Astrocyte (in vitro differentiated cells and primary cell): Measurements from ENCODE around the gene CNTNAP1. TPM values are rescaled to one million over a fixed set of nuclear protein-coding genes. Genes with fewer than 3 reads are reported as not detected.
A peak's percentile ranks its signal among the peaks of the same experiment; 100 is the strongest.

Experiments
- DNase-seq: peaks from one replicate; pipeline ENCODE4 v3.0.0-alpha.2; 2010; ENCODE audit warnings: low read depth
- FAIRE-seq: peaks from 2 replicates; lab custom pipeline; 2011; peaks lifted over from hg19 to GRCh38; lab: Jason Lieb, UNC
- H2AFZ ChIP-seq: 2 replicates; pipeline ENCODE4 v1.6.0; 2012; ENCODE audit warnings: low read depth, low read length, inconsistent platforms
- H3K27ac ChIP-seq: 2 replicates; pipeline ENCODE4 v1.5.1; 2011; ENCODE audit warnings: low read depth, low read length, inconsistent platforms
- H3K27me3 ChIP-seq: 2 replicates; pipeline ENCODE4 v1.6.0; 2011; ENCODE audit warnings: low read length, inconsistent platforms; ENCODE audit not compliant: insufficient read depth
- H3K36me3 ChIP-seq: 2 replicates; pipeline ENCODE4 v1.5.1; 2011; ENCODE audit warnings: low read length, inconsistent platforms; ENCODE audit not compliant: insufficient read depth
- H3K4me1 ChIP-seq: 2 replicates; pipeline ENCODE4 v1.5.1; 2011; ENCODE audit warnings: low read length, inconsistent platforms; ENCODE audit not compliant: insufficient read depth
- H3K4me2 ChIP-seq: 2 replicates; pipeline ENCODE4 v1.6.0; 2012; ENCODE audit warnings: low read length, inconsistent platforms
- H3K4me3 ChIP-seq: 2 replicates; pipeline ENCODE4 v1.5.1; 2011; ENCODE audit warnings: low read depth, mild to moderate bottlenecking, low read length, inconsistent platforms; ENCODE audit not compliant: insufficient read depth
- H3K79me2 ChIP-seq: 2 replicates; pipeline ENCODE4 v1.6.0; 2012; ENCODE audit warnings: mild to moderate bottlenecking, low read length, inconsistent platforms; ENCODE audit not compliant: insufficient read depth
- H3K9ac ChIP-seq: 2 replicates; pipeline ENCODE4 v1.6.0; 2012; ENCODE audit warnings: mild to moderate bottlenecking, low read length, inconsistent platforms
- H3K9me3 ChIP-seq: 2 replicates; pipeline ENCODE4 v1.5.1; 2012; ENCODE audit warnings: low read depth, mild to moderate bottlenecking, low read length, inconsistent platforms; ENCODE audit not compliant: insufficient read depth
- H4K20me1 ChIP-seq: 2 replicates; pipeline ENCODE4 v1.6.0; 2012; ENCODE audit warnings: low read length, inconsistent platforms; ENCODE audit not compliant: insufficient read depth
- H3K27ac Mint-ChIP-seq: one replicate; pipeline ENCODE4 v1.8.0; 2021; ENCODE audit warnings: mild to moderate bottlenecking, mixed read lengths; ENCODE audit not compliant: unreplicated experiment
- H3K27me3 Mint-ChIP-seq: one replicate; pipeline ENCODE4 v1.8.0; 2021; ENCODE audit warnings: low read depth, mixed read lengths; ENCODE audit not compliant: unreplicated experiment
- H3K36me3 Mint-ChIP-seq: one replicate; pipeline ENCODE4 v1.8.0; 2021; ENCODE audit warnings: low read depth, mixed read lengths; ENCODE audit not compliant: unreplicated experiment
- H3K4me1 Mint-ChIP-seq: one replicate; pipeline ENCODE4 v1.8.0; 2021; ENCODE audit warnings: low read depth, mixed read lengths; ENCODE audit not compliant: unreplicated experiment
- H3K4me3 Mint-ChIP-seq: one replicate; pipeline ENCODE4 v1.8.0; 2021; ENCODE audit warnings: mild to moderate bottlenecking, moderate library complexity, mixed read lengths; ENCODE audit not compliant: unreplicated experiment
- H3K9me3 Mint-ChIP-seq: one replicate; pipeline ENCODE4 v1.8.0; 2021; ENCODE audit warnings: mild to moderate bottlenecking, mixed read lengths; ENCODE audit not compliant: unreplicated experiment
- CTCF ChIP-seq: IDR thresholded peaks from 2 replicates; pipeline ENCODE4 v1.5.1; 2011; ENCODE audit warnings: low read depth, mild to moderate bottlenecking, inconsistent platforms, low read length, moderate library complexity; ENCODE audit not compliant: insufficient read depth
- EZH2 ChIP-seq: IDR thresholded peaks from 2 replicates; pipeline ENCODE4 v1.6.1; 2012; ENCODE audit warnings: mild to moderate bottlenecking, low read length, inconsistent platforms; ENCODE audit not compliant: insufficient read depth
- total RNA-seq: library from RNA; stranded (reverse); gene quantifications from 2 replicates; pipeline ENCODE4 v1.2.1, GENCODE V29; 2021

CNTNAP1 gene
- total RNA-seq, 1 donor from 2014 or later, result 16.4 TPM

- Histone ChIP-seq H3K27ac (no peak overlapping the region), H3K9ac (no peak overlapping the region), H3K9me3 (no peaks in the 10 kb centered on the region), H3K4me2 (peak overlapping the region; percentile 90), H3K36me3 (no peaks in the 10 kb centered on the region), H3K27me3 (no peaks in the 10 kb centered on the region), H3K79me2 (peaks cover 23% of the 10 kb centered on the region), H3K4me3 (peak overlapping the region; percentile 91), H3K4me1 (peaks cover 46% of the 10 kb centered on the region), H2AFZ (no peak overlapping the region), H4K20me1 (peaks cover 56% of the 10 kb centered on the region)
- FAIRE-seq (no peak), DNase-seq (no peak)
- H3K4me3 Mint-ChIP-seq, result peak overlapping the region; percentile 77
- peaks cover 6% of the 10 kb centered on the region for H3K27me3 Mint-ChIP-seq
- H3K27ac Mint-ChIP-seq, result peak overlapping the region; percentile 24
- peaks cover 11% of the 10 kb centered on the region for H3K36me3 Mint-ChIP-seq
- H3K4me1 Mint-ChIP-seq, result peaks cover 9% of the 10 kb centered on the region
- no peaks in the 10 kb centered on the region for H3K9me3 Mint-ChIP-seq
- TF ChIP-seq CTCF (no peak), EZH2 (no peak)
Measured at GRCh38 chr17:42674755-42675347, 7.5 kb upstream of the CNTNAP1 start.

- DNase-seq (no peak), FAIRE-seq (no peak)
- no peaks in the 10 kb centered on the region for H3K9me3 Mint-ChIP-seq
- no peak overlapping the region for H3K27ac ChIP-seq
- peak overlapping the region; percentile 86 for H3K9ac ChIP-seq
- peak overlapping the region; percentile 90 for H3K4me2 ChIP-seq
- H4K20me1 ChIP-seq, result peaks cover 53% of the 10 kb centered on the region
- no peak overlapping the region for H2AFZ ChIP-seq
- no peaks in the 10 kb centered on the region for H3K36me3 ChIP-seq
- H3K27ac Mint-ChIP-seq, result no peak overlapping the region
- H3K36me3 Mint-ChIP-seq, result peaks cover 8% of the 10 kb centered on the region
- TF ChIP-seq EZH2 (no peak), CTCF (no peak)
- peaks cover 11% of the 10 kb centered on the region for H3K4me1 Mint-ChIP-seq
- H3K79me2 ChIP-seq, result peaks cover 23% of the 10 kb centered on the region
- no peaks in the 10 kb centered on the region for H3K27me3 ChIP-seq
- H3K4me3 ChIP-seq, result peak overlapping the region; percentile 91
- peaks cover 52% of the 10 kb centered on the region for H3K4me1 ChIP-seq
- no peaks in the 10 kb centered on the region for H3K9me3 ChIP-seq
- peak overlapping the region; percentile 88 for H3K4me3 Mint-ChIP-seq
- peaks cover 6% of the 10 kb centered on the region for H3K27me3 Mint-ChIP-seq
Measured at GRCh38 chr17:42675348-42675964, 6.9 kb upstream of the CNTNAP1 start.

- H2AFZ ChIP-seq, result peak overlapping the region; percentile 83
- Mint-ChIP-seq H3K4me3 (peak overlapping the region; percentile 88), H3K4me1 (peaks cover 11% of the 10 kb centered on the region), H3K27me3 (peaks cover 6% of the 10 kb centered on the region), H3K27ac (peak overlapping the region; percentile 62), H3K36me3 (peaks cover 8% of the 10 kb centered on the region), H3K9me3 (no peaks in the 10 kb centered on the region)
- no peaks in the 10 kb centered on the region for H3K27me3 ChIP-seq
- H3K4me1 ChIP-seq, result peaks cover 55% of the 10 kb centered on the region
- no peak for FAIRE-seq
- H4K20me1 ChIP-seq, result peaks cover 49% of the 10 kb centered on the region
- peaks cover 23% of the 10 kb centered on the region for H3K79me2 ChIP-seq
- H3K27ac ChIP-seq, result peak overlapping the region; percentile 51
- peak overlapping the region; percentile 90 for H3K4me2 ChIP-seq
- no peaks in the 10 kb centered on the region for H3K36me3 ChIP-seq
- H3K9ac ChIP-seq, result peak overlapping the region; percentile 86
- peak overlapping the region; percentile 91 for H3K4me3 ChIP-seq
- peak; percentile 45 for DNase-seq
- no peaks in the 10 kb centered on the region for H3K9me3 ChIP-seq
- TF ChIP-seq CTCF, result no peak
- no peak for TF ChIP-seq EZH2
Measured at GRCh38 chr17:42675965-42676423, 6.3 kb upstream of the CNTNAP1 start.
